Mesendoderm (in vitro differentiated cells): Measurements from ENCODE around the gene HLA-C. TPM values are rescaled to one million over a fixed set of nuclear protein-coding genes. Genes with fewer than 3 reads are reported as not detected.

Experiments used
- DNase-seq: peaks from one replicate; pipeline ENCODE4 v3.0.0; 2013
- H2AK5ac ChIP-seq: 2 replicates; pipeline ENCODE4 v1.6.1; 2013; ENCODE audit warnings: low read length, inconsistent platforms
- H2BK120ac ChIP-seq: 2 replicates; pipeline ENCODE4 v1.6.1; 2013; ENCODE audit warnings: low read depth, mild to moderate bottlenecking, low read length, moderate library complexity, mixed read lengths
- H2BK15ac ChIP-seq: replicated peaks from 2 replicates; pipeline ENCODE4 v1.6.1; 2013; ENCODE audit warnings: low read depth, mild to moderate bottlenecking, moderate library complexity
- H2BK5ac ChIP-seq: 2 replicates; pipeline ENCODE4 v1.6.1; 2013; ENCODE audit warnings: low read length, inconsistent platforms
- H3K18ac ChIP-seq: 2 replicates; pipeline ENCODE4 v1.6.1; 2013; ENCODE audit warnings: mild to moderate bottlenecking, low read length, mixed read lengths
- H3K23ac ChIP-seq: one replicate; pipeline ENCODE4 v1.6.1; 2013; ENCODE audit warnings: low read length
- H3K27ac ChIP-seq: 2 replicates; pipeline ENCODE4 v1.5.1; 2013; ENCODE audit warnings: low read depth, mild to moderate bottlenecking, inconsistent platforms, low read length, moderate library complexity
- H3K27me3 ChIP-seq: 2 replicates; pipeline ENCODE4 v1.6.1; 2013; ENCODE audit warnings: low read length, control low read depth, mild to moderate bottlenecking, inconsistent platforms; ENCODE audit not compliant: insufficient read depth, poor library complexity
- H3K36me3 ChIP-seq: 2 replicates; pipeline ENCODE4 v1.6.1; 2013; ENCODE audit warnings: low read length, inconsistent platforms; ENCODE audit not compliant: control insufficient read depth, insufficient read depth
- H3K4ac ChIP-seq: one replicate; pipeline ENCODE4 v1.6.1; 2013; ENCODE audit warnings: low read depth, mild to moderate bottlenecking, low read length, moderate library complexity
- H3K4me1 ChIP-seq: 2 replicates; pipeline ENCODE4 v1.6.1; 2013; ENCODE audit warnings: low read depth, low read length, inconsistent platforms; ENCODE audit not compliant: control insufficient read depth
- H3K4me2 ChIP-seq: 2 replicates; pipeline ENCODE4 v1.6.1; 2013; ENCODE audit warnings: low read length
- H3K4me3 ChIP-seq: 2 replicates; pipeline ENCODE4 v1.5.1; 2013; ENCODE audit warnings: mild to moderate bottlenecking, low read length
- H3K56ac ChIP-seq: one replicate; pipeline ENCODE4 v1.6.1; 2013; ENCODE audit warnings: low read length
- H3K79me1 ChIP-seq: 2 replicates; pipeline ENCODE4 v1.6.1; 2013; ENCODE audit warnings: low read length, inconsistent platforms
- H3K79me2 ChIP-seq: 2 replicates; pipeline ENCODE4 v1.6.1; 2013; ENCODE audit warnings: mild to moderate bottlenecking, low read length; ENCODE audit not compliant: control insufficient read depth, insufficient read depth
- H3K9ac ChIP-seq: 2 replicates; pipeline ENCODE4 v1.6.1; 2013; ENCODE audit warnings: low read length, inconsistent platforms
- H4K5ac ChIP-seq: one replicate; pipeline ENCODE4 v1.6.1; 2013; ENCODE audit warnings: low read length
- H4K8ac ChIP-seq: one replicate; pipeline ENCODE4 v1.6.1; 2013; ENCODE audit warnings: low read depth, mild to moderate bottlenecking, control low read depth, low read length, moderate library complexity
- WGBS: extraction: QIAGEN DNeasy Blood & Tissue Kit; methylation state at CpG from one replicate; pipeline ENCODE4 v1.1.7; 2013; ENCODE audit warnings: low lambda C conversion rate, missing lambda C conversion rate; ENCODE audit not compliant: insufficient coverage; ENCODE audit errors: extremely low coverage; 5-methylcytosine and 5-hydroxymethylcytosine counted together
- polyA plus RNA-seq, 2 experiments: library from polyadenylated mRNA; stranded (reverse); fragments of 200-250 nt; gene quantifications; one replicate each; pipeline ENCODE4 v1.2.3, GENCODE V29; 2013

The HLA-C gene
- polyA plus RNA-seq (2013, experiment 1 of 2), result 133 TPM
- polyA plus RNA-seq (2013, experiment 2 of 2), result 129 TPM

DNA sequence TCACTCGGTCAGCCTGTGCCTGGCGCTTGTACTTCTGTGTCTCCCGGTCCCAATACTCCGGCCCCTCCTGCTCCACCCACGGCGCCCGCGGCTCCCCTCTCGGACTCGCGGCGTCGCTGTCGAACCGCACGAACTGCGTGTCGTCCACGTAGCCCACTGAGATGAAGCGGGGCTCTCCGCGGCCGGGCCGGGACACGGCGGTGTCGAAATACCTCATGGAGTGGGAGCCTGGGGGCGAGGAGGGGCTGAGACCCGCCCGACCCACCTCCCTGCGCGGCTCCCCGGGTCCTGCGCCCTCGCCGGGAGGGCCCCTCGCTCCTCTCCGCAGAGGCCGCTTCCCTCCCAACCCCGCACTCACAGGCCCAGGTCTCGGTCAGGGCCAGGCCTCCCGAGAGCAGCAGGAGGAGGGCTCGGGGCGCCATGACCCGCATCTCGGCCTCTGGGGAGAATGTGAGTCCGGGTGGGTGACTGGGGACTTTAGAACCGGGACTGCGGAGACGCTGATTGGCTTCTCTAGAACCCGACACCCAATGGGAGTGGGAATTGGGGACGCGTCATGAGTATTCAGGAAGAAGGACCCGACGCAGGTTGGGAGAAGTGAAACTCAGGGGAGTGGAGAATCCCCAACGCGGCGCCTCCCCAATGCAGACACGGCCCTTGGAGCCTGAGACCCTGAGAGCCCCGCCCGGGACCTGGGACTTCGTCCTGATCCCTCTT is at the start of gene HLA-C:
Gene HLA-C, minus strand, starts transcription at position 452 of the 717 bp plus-strand sequence. Its CDS starts 21 bp downstream, at position 431.
- H2BK15ac ChIP-seq, result no peak within 1 kb of the TSS
- no peak within 1 kb of the TSS for H3K23ac ChIP-seq
- no peak within 1 kb of the TSS for H4K5ac ChIP-seq
- H3K18ac ChIP-seq, result no peak within 1 kb of the TSS
- H4K8ac ChIP-seq, result no peak within 1 kb of the TSS
- H3K27ac ChIP-seq, result peak within 1 kb of the TSS; percentile 4
- peaks cover 2% of the 10 kb centered on the region for H3K79me1 ChIP-seq
- H3K36me3 ChIP-seq, result no peaks in the 10 kb centered on the region
- H2BK5ac ChIP-seq, result no peak within 1 kb of the TSS
- H3K4me1 ChIP-seq, result no peaks in the 10 kb centered on the region
- no peak within 1 kb of the TSS for H3K4ac ChIP-seq
- no peaks in the 10 kb centered on the region for H3K27me3 ChIP-seq
- H2AK5ac ChIP-seq, result no peak within 1 kb of the TSS
- peak within 1 kb of the TSS; percentile 77 for H3K9ac ChIP-seq
- H3K56ac ChIP-seq, result peak within 1 kb of the TSS; percentile 85
- H2BK120ac ChIP-seq, result no peak within 1 kb of the TSS
- WGBS, result no CpG with 5 or more reads among the region's 62 CpGs
- no peaks in the 10 kb centered on the region for H3K79me2 ChIP-seq
- peak within 1 kb of the TSS; percentile 77 for H3K4me2 ChIP-seq
- peak within 1 kb of the TSS; percentile 56 for H3K4me3 ChIP-seq
- DNase-seq, result peak; percentile 97

GRCh38 chr6:31321005-31321707 is 49.3 kb upstream of the HLA-C start:
- H3K4ac ChIP-seq, result no peak overlapping the region
- H3K27me3 ChIP-seq, result no peaks in the 10 kb centered on the region
- H2BK15ac ChIP-seq, result no peak overlapping the region
- H3K36me3 ChIP-seq, result no peaks in the 10 kb centered on the region
- H3K4me3 ChIP-seq, result no peak overlapping the region
- H3K18ac ChIP-seq, result no peak overlapping the region
- H3K79me1 ChIP-seq, result no peaks in the 10 kb centered on the region
- H4K8ac ChIP-seq, result no peak overlapping the region
- no peak overlapping the region for H3K23ac ChIP-seq
- H3K79me2 ChIP-seq, result no peaks in the 10 kb centered on the region
- no peak overlapping the region for H2BK120ac ChIP-seq
- no peaks in the 10 kb centered on the region for H3K4me1 ChIP-seq
- H2AK5ac ChIP-seq, result no peak overlapping the region
- H3K27ac ChIP-seq, result no peak overlapping the region
- H3K9ac ChIP-seq, result no peak overlapping the region
- DNase-seq, result no peak
- H3K4me2 ChIP-seq, result no peak overlapping the region
- no peak overlapping the region for H3K56ac ChIP-seq
- H2BK5ac ChIP-seq, result no peak overlapping the region
- no peak overlapping the region for H4K5ac ChIP-seq
- no CpG with 5 or more reads among the region's 1 CpG for WGBS

DNA sequence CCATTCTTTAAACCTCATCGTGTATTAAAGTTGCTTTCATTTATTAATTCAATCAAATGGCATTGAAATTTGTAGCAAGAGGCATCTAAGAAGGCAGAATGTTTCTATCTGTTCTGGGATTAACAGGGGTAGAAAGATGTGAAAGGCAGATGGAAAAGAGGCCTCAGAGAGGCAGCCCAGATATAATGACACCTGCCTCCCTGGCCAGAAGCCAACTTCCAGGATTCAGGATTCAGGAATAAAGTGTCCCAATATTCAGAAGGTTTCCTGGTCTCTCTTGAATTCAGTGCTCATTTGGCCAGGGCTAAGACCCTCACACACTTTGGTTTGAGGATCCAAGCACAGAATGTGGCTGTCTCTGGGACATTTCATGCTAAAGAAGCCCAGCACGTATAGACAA is 45.1 kb upstream of the HLA-C start:
- H3K9ac ChIP-seq, result no peak overlapping the region
- no peak overlapping the region for H4K8ac ChIP-seq
- no peak overlapping the region for H4K5ac ChIP-seq
- H3K79me1 ChIP-seq, result no peaks in the 10 kb centered on the region
- no peak overlapping the region for H3K4me3 ChIP-seq
- H3K4me2 ChIP-seq, result no peak overlapping the region
- no peak for DNase-seq
- H2BK15ac ChIP-seq, result no peak overlapping the region
- no peak overlapping the region for H2BK120ac ChIP-seq
- no peak overlapping the region for H3K4ac ChIP-seq
- H3K79me2 ChIP-seq, result no peaks in the 10 kb centered on the region
- H3K27ac ChIP-seq, result no peak overlapping the region
- H3K4me1 ChIP-seq, result no peaks in the 10 kb centered on the region
- no peak overlapping the region for H2AK5ac ChIP-seq
- no peaks in the 10 kb centered on the region for H3K27me3 ChIP-seq
- no peak overlapping the region for H2BK5ac ChIP-seq
- no peak overlapping the region for H3K18ac ChIP-seq
- no CpG with 5 or more reads among the region's 2 CpGs for WGBS
- H3K23ac ChIP-seq, result no peak overlapping the region
- no peaks in the 10 kb centered on the region for H3K36me3 ChIP-seq
- H3K56ac ChIP-seq, result no peak overlapping the region

- H3K4me3 ChIP-seq, result no peak overlapping the region
- H3K23ac ChIP-seq, result no peak overlapping the region
- no peaks in the 10 kb centered on the region for H3K79me2 ChIP-seq
- no CpG with 5 or more reads among the region's 2 CpGs for WGBS
- no peaks in the 10 kb centered on the region for H3K4me1 ChIP-seq
- DNase-seq, result no peak
- H4K8ac ChIP-seq, result no peak overlapping the region
- H3K36me3 ChIP-seq, result no peaks in the 10 kb centered on the region
- no peak overlapping the region for H2BK15ac ChIP-seq
- H2AK5ac ChIP-seq, result no peak overlapping the region
- no peaks in the 10 kb centered on the region for H3K27me3 ChIP-seq
- H3K79me1 ChIP-seq, result no peaks in the 10 kb centered on the region
- no peak overlapping the region for H3K56ac ChIP-seq
- H2BK120ac ChIP-seq, result no peak overlapping the region
- H3K9ac ChIP-seq, result no peak overlapping the region
- H3K4me2 ChIP-seq, result no peak overlapping the region
- no peak overlapping the region for H3K4ac ChIP-seq
- no peak overlapping the region for H4K5ac ChIP-seq
- no peak overlapping the region for H2BK5ac ChIP-seq
- no peak overlapping the region for H3K27ac ChIP-seq
- H3K18ac ChIP-seq, result no peak overlapping the region
Observed at GRCh38 chr6:31309641-31310040, 37.7 kb upstream of the HLA-C start.

- Histone ChIP-seq H3K9ac (no peak overlapping the region), H2BK5ac (no peak overlapping the region), H3K4me1 (no peaks in the 10 kb centered on the region), H3K79me1 (no peaks in the 10 kb centered on the region), H2AK5ac (no peak overlapping the region), H3K18ac (no peak overlapping the region), H3K4me2 (no peak overlapping the region), H3K23ac (no peak overlapping the region), H3K36me3 (no peaks in the 10 kb centered on the region), H3K27me3 (no peaks in the 10 kb centered on the region), H3K56ac (no peak overlapping the region), H3K27ac (no peak overlapping the region), H4K5ac (no peak overlapping the region), H3K4ac (no peak overlapping the region), H3K4me3 (no peak overlapping the region), H2BK120ac (no peak overlapping the region), H3K79me2 (no peaks in the 10 kb centered on the region), H2BK15ac (no peak overlapping the region), H4K8ac (no peak overlapping the region)
- WGBS, result no CpG with 5 or more reads among the region's 11 CpGs
- DNase-seq, result no peak
Observed at GRCh38 chr6:31308845-31309175, 36.9 kb upstream of the HLA-C start.
